Mesenchymal stem cell (in vitro differentiated cells and primary cell): ENCODE results near the gene FLT1.

Experiments used
- DNase-seq: peaks from one replicate; pipeline ENCODE4 v3.0.0-alpha.2; 2013
- H2AFZ ChIP-seq: one replicate; pipeline ENCODE4 v1.6.1; 2013; ENCODE audit warnings: low read depth, mild to moderate bottlenecking, control low read depth, inconsistent platforms, low read length, moderate library complexity
- H2AK5ac ChIP-seq: 2 replicates; pipeline ENCODE4 v1.6.1; 2013; ENCODE audit warnings: low read length, moderate library complexity, mild to moderate bottlenecking, inconsistent platforms; ENCODE audit not compliant: severe bottlenecking
- H2BK120ac ChIP-seq: one replicate; pipeline ENCODE4 v1.6.1; 2013; ENCODE audit warnings: low read depth, mild to moderate bottlenecking, inconsistent platforms, low read length, moderate library complexity
- H2BK12ac ChIP-seq, 2 experiments: one replicate each; pipeline ENCODE4 v1.6.1; 2013; ENCODE audit warnings: inconsistent platforms in 2 of 2, low read length in 2 of 2, mild to moderate bottlenecking in 2 of 2, moderate library complexity in 2 of 2, control low read depth in 1 of 2
- H2BK15ac ChIP-seq: one replicate; pipeline ENCODE4 v1.6.1; 2013; ENCODE audit warnings: mild to moderate bottlenecking, low read depth, inconsistent platforms; ENCODE audit not compliant: poor library complexity, severe bottlenecking
- H2BK5ac ChIP-seq: 2 replicates; pipeline ENCODE4 v1.6.1; 2013; ENCODE audit warnings: low read depth, mild to moderate bottlenecking, low read length, control low read depth, inconsistent platforms; ENCODE audit not compliant: poor library complexity, severe bottlenecking
- H3K14ac ChIP-seq, 2 experiments: one replicate each; pipeline ENCODE4 v1.6.1; 2013; ENCODE audit warnings: inconsistent platforms in 2 of 2, low read length in 2 of 2, control low read depth in 1 of 2, mild to moderate bottlenecking in 1 of 2, moderate library complexity in 1 of 2
- H3K18ac ChIP-seq, 2 experiments: one replicate each; pipeline ENCODE4 v1.6.1; 2013; ENCODE audit warnings: inconsistent platforms in 2 of 2, low read length in 2 of 2, control low read depth in 1 of 2, low read depth in 1 of 2, mild to moderate bottlenecking in 1 of 2
- H3K23ac ChIP-seq, 2 experiments: one replicate each; pipeline ENCODE4 v1.6.1; 2013; ENCODE audit warnings: inconsistent platforms in 2 of 2, low read length in 2 of 2, mild to moderate bottlenecking in 2 of 2, moderate library complexity in 2 of 2, control low read depth in 1 of 2
- H3K27ac ChIP-seq: 2 replicates; pipeline ENCODE4 v1.5.1; 2013; ENCODE audit warnings: mild to moderate bottlenecking, moderate library complexity, low read length, control low read depth, inconsistent platforms; ENCODE audit not compliant: poor library complexity, severe bottlenecking
- H3K27me3 ChIP-seq, 2 experiments: 2 replicates each; pipeline versions ENCODE4 v1.6.1 to v1.7.0; 2013; ENCODE audit warnings: low read length in 2 of 2, mild to moderate bottlenecking in 2 of 2, moderate library complexity in 2 of 2, control low read depth in 1 of 2, inconsistent platforms in 1 of 2; ENCODE audit not compliant: control insufficient read depth in 1 of 2, insufficient read depth in 1 of 2
- H3K36me3 ChIP-seq, 2 experiments: 2 replicates each; pipeline versions ENCODE4 v1.6.1 to v1.7.0; 2013; ENCODE audit warnings: low read length in 2 of 2, control low read depth in 1 of 2, inconsistent platforms in 1 of 2, low read depth in 1 of 2, mild to moderate bottlenecking in 1 of 2; ENCODE audit not compliant: insufficient read depth in 2 of 2, control insufficient read depth in 1 of 2
- H3K4ac ChIP-seq, 2 experiments: one replicate each; pipeline ENCODE4 v1.6.1; 2013; ENCODE audit warnings: inconsistent platforms in 2 of 2, low read length in 2 of 2, mild to moderate bottlenecking in 2 of 2, moderate library complexity in 2 of 2, control low read depth in 1 of 2, low read depth in 1 of 2
- H3K4me1 ChIP-seq: 2 replicates; pipeline ENCODE4 v1.6.1; 2013; ENCODE audit warnings: low read depth, low read length, control low read depth; ENCODE audit not compliant: control insufficient read depth, insufficient read depth
- H3K4me2 ChIP-seq: 2 replicates; pipeline ENCODE4 v1.6.1; 2013; ENCODE audit warnings: low read length, mild to moderate bottlenecking, inconsistent platforms; ENCODE audit not compliant: poor library complexity, severe bottlenecking
- H3K4me3 ChIP-seq, 2 experiments: 2 replicates each; pipeline versions ENCODE4 v1.5.1 to v1.7.0; 2013; ENCODE audit warnings: low read length in 2 of 2, mild to moderate bottlenecking in 2 of 2, control low read depth in 1 of 2, low read depth in 1 of 2; ENCODE audit not compliant: insufficient read depth in 1 of 2
- H3K79me1 ChIP-seq: replicated peaks from 2 replicates; pipeline ENCODE4 v1.6.1; 2013; ENCODE audit warnings: mild to moderate bottlenecking, control low read depth, low read length, inconsistent platforms; ENCODE audit not compliant: poor library complexity, severe bottlenecking
- H3K9ac ChIP-seq: 2 replicates; pipeline ENCODE4 v1.7.0; 2013; ENCODE audit warnings: mild to moderate bottlenecking, low read length, moderate library complexity
- H3K9me3 ChIP-seq: 2 replicates; pipeline ENCODE4 v1.7.0; 2013; ENCODE audit warnings: mild to moderate bottlenecking, low read length; ENCODE audit not compliant: control insufficient read depth
- H4K8ac ChIP-seq: one replicate; pipeline ENCODE4 v1.6.1; 2013; ENCODE audit warnings: inconsistent platforms, mild to moderate bottlenecking, low read length, moderate library complexity
- H4K91ac ChIP-seq: one replicate; pipeline ENCODE4 v1.6.1; 2013; ENCODE audit warnings: mild to moderate bottlenecking, low read length, inconsistent platforms
- WGBS: methylation state at CpG from one replicate; pipeline ENCODE4 v1.1.7; 2013; ENCODE audit warnings: mixed read lengths; 5-methylcytosine and 5-hydroxymethylcytosine counted together

FLT1 gene

GRCh38 chr13:28349371-28349770, 145.6 kb downstream of the FLT1 start:
- Histone ChIP-seq H2BK120ac (no peak overlapping the region), H3K14ac (no peak overlapping the region), H3K27ac (no peak overlapping the region), H4K91ac (no peak overlapping the region), H3K27me3 (peaks cover 6 to 9% of the 10 kb centered on the region in 2 experiments), H3K4ac (no peak overlapping the region), H3K9ac (no peak overlapping the region), H2BK15ac (no peak overlapping the region), H2BK5ac (no peak overlapping the region), H3K79me1 (no peaks in the 10 kb centered on the region), H3K36me3 (no peaks in the 10 kb centered on the region), H3K18ac (no peak overlapping the region), H2BK12ac (no peak overlapping the region), H2AFZ (no peak overlapping the region), H4K8ac (no peak overlapping the region), H3K4me2 (no peak overlapping the region), H3K23ac (no peak overlapping the region), H3K4me1 (no peaks in the 10 kb centered on the region), H2AK5ac (no peak overlapping the region), H3K4me3 (no peak overlapping the region), H3K9me3 (no peaks in the 10 kb centered on the region)
- DNase-seq, result peak; percentile 77
- WGBS, result 21% methylated on average over 3 of the region's 6 CpGs

- no peak overlapping the region for H3K4me3 ChIP-seq
- H3K27ac ChIP-seq, result no peak overlapping the region
- no peak overlapping the region for H3K23ac ChIP-seq
- WGBS, result 64% methylated on average over 5 of the region's 5 CpGs
- H2AK5ac ChIP-seq, result no peak overlapping the region
- H3K4me2 ChIP-seq, result no peak overlapping the region
- no peak overlapping the region for H3K9ac ChIP-seq
- no peaks in the 10 kb centered on the region for H3K36me3 ChIP-seq
- DNase-seq, result no peak
- H3K79me1 ChIP-seq, result no peaks in the 10 kb centered on the region
- no peak overlapping the region for H2BK5ac ChIP-seq
- H2BK12ac ChIP-seq, result peak overlapping the region in 1 of 2 experiments; percentile 66
- peak overlapping the region; percentile 37 for H4K8ac ChIP-seq
- no peaks in the 10 kb centered on the region for H3K9me3 ChIP-seq
- peaks cover 6 to 9% of the 10 kb centered on the region in 2 experiments for H3K27me3 ChIP-seq
- H4K91ac ChIP-seq, result no peak overlapping the region
- H2AFZ ChIP-seq, result no peak overlapping the region
- H3K14ac ChIP-seq, result no peak overlapping the region
- H2BK120ac ChIP-seq, result peak overlapping the region; percentile 19
- no peak overlapping the region for H2BK15ac ChIP-seq
- H3K4ac ChIP-seq, result no peak overlapping the region
- H3K18ac ChIP-seq, result peak overlapping the region in 1 of 2 experiments; percentile 70
- H3K4me1 ChIP-seq, result no peaks in the 10 kb centered on the region
Measured at GRCh38 chr13:28347456-28348371, 147.2 kb downstream of the FLT1 start.

GRCh38 chr13:28346154-28346553, 148.8 kb downstream of the FLT1 start:
- peaks cover 6 to 9% of the 10 kb centered on the region in 2 experiments for H3K27me3 ChIP-seq
- no peak overlapping the region for H2AK5ac ChIP-seq
- DNase-seq, result no peak
- no peaks in the 10 kb centered on the region for H3K79me1 ChIP-seq
- H2BK12ac ChIP-seq, result no peak overlapping the region
- H3K9me3 ChIP-seq, result no peaks in the 10 kb centered on the region
- no peak overlapping the region for H4K8ac ChIP-seq
- H4K91ac ChIP-seq, result no peak overlapping the region
- no peak overlapping the region for H3K4me2 ChIP-seq
- no peak overlapping the region for H2AFZ ChIP-seq
- no peak overlapping the region for H3K9ac ChIP-seq
- peak overlapping the region in 1 of 2 experiments; percentile 92 for H3K14ac ChIP-seq
- H3K36me3 ChIP-seq, result no peaks in the 10 kb centered on the region
- no peak overlapping the region for H2BK5ac ChIP-seq
- no peaks in the 10 kb centered on the region for H3K4me1 ChIP-seq
- H3K23ac ChIP-seq, result no peak overlapping the region
- peak overlapping the region; percentile 49 for H2BK120ac ChIP-seq
- no peak overlapping the region for H3K18ac ChIP-seq
- no peak overlapping the region for H3K4me3 ChIP-seq
- 82% methylated on average over 2 of the region's 2 CpGs for WGBS
- H2BK15ac ChIP-seq, result no peak overlapping the region
- H3K27ac ChIP-seq, result no peak overlapping the region
- H3K4ac ChIP-seq, result no peak overlapping the region

- H2BK15ac ChIP-seq, result no peak overlapping the region
- H3K4me3 ChIP-seq, result no peak overlapping the region
- H2BK120ac ChIP-seq, result no peak overlapping the region
- H2BK12ac ChIP-seq, result peak overlapping the region in 1 of 2 experiments; percentile 76
- H4K91ac ChIP-seq, result no peak overlapping the region
- H3K23ac ChIP-seq, result no peak overlapping the region
- no peaks in the 10 kb centered on the region for H3K36me3 ChIP-seq
- H2AK5ac ChIP-seq, result no peak overlapping the region
- H3K14ac ChIP-seq, result no peak overlapping the region
- DNase-seq, result no peak
- 92% methylated on average over 3 of the region's 3 CpGs for WGBS
- no peaks in the 10 kb centered on the region for H3K4me1 ChIP-seq
- H3K9ac ChIP-seq, result no peak overlapping the region
- H3K18ac ChIP-seq, result peak overlapping the region in 1 of 2 experiments; percentile 22
- no peak overlapping the region for H2AFZ ChIP-seq
- no peak overlapping the region for H3K4ac ChIP-seq
- H3K4me2 ChIP-seq, result no peak overlapping the region
- peaks cover 0 to 6% of the 10 kb centered on the region in 2 experiments for H3K27me3 ChIP-seq
- H3K27ac ChIP-seq, result no peak overlapping the region
- H3K79me1 ChIP-seq, result no peaks in the 10 kb centered on the region
- H3K9me3 ChIP-seq, result no peaks in the 10 kb centered on the region
- no peak overlapping the region for H2BK5ac ChIP-seq
- no peak overlapping the region for H4K8ac ChIP-seq
Measured at GRCh38 chr13:28344163-28344562, 150.8 kb downstream of the FLT1 start.
